K562 (cell line): ENCODE data around the gene NDFIP1. TPM values are rescaled to one million over a fixed set of nuclear protein-coding genes. Genes with fewer than 3 reads are reported as not detected.

Experiments
- ATAC-seq: fragments of 200-7000 bp; cut with Tn5 transposase; 3 replicates; pipeline ENCODE4 v1.9.1; 2020; ENCODE audit warnings: moderate library complexity
- BruUV-seq: library from RNA; stranded (reverse); fragments of 400-500 nt; replicated peaks from 2 replicates; lab custom pipeline; 2021; lab: Mats Ljungman, UMichigan
- CTCF ChIA-PET: fragments of 300-600 bp; formaldehyde crosslinking; extraction: SDS; loops from one replicate; lab custom pipeline; 2021; ENCODE audit warnings: low intra/inter-chr PET ratio; lab: Yijun Ruan, JAX
- POLR2A ChIA-PET: fragments of 300-600, 350-650 bp; sonication (Branson Sonifier 250); formaldehyde crosslinking; extraction: SDS; loops from one replicate; lab custom pipeline; 2021; ENCODE audit warnings: antibody characterized with exemption, inconsistent platforms; lab: Yijun Ruan, JAX
- DNase-seq, 4 experiments: peaks; one replicate each; pipeline versions ENCODE4 v3.0.0 to v3.0.0-alpha.2; 2011 to 2018; ENCODE audit warnings: low spot score in 3 of 4, mixed read lengths in 3 of 4; ENCODE audit errors: extremely low read depth in 1 of 4
- FAIRE-seq: peaks from 2 replicates; lab custom pipeline; 2011; peaks lifted over from hg19 to GRCh38; lab: Jason Lieb, UNC
- H2AFZ ChIP-seq: 2 replicates; pipeline ENCODE4 v1.6.0; 2011; ENCODE audit warnings: low read depth, low read length, control low read depth, inconsistent platforms
- H3K27ac ChIP-seq: fragments of 200-600 bp; 3 replicates; pipeline ENCODE4 v1.8.0; 2011; ENCODE audit warnings: low read depth, mild to moderate bottlenecking, control low read depth, inconsistent platforms, low read length, moderate library complexity, mixed read lengths; ENCODE audit errors: extremely low read depth
- H3K27me3 ChIP-seq, 2 experiments: fragments of 300-600 bp in 1 of 2; 2 replicates in 1 of 2; 3 replicates in 1 of 2; pipeline versions ENCODE4 v1.6.0 to v1.8.0; 2011; ENCODE audit warnings: inconsistent platforms in 2 of 2, low read length in 2 of 2, mild to moderate bottlenecking in 1 of 2, mixed read lengths in 1 of 2, moderate library complexity in 1 of 2; ENCODE audit not compliant: control insufficient read depth in 2 of 2, insufficient read depth in 2 of 2
- H3K36me3 ChIP-seq: fragments of 300-600 bp; 3 replicates; pipeline ENCODE4 v1.8.0; 2011; ENCODE audit warnings: mild to moderate bottlenecking, low read length, inconsistent platforms; ENCODE audit not compliant: control insufficient read depth, insufficient read depth
- H3K4me1 ChIP-seq, 2 experiments: fragments of 200-600 bp in 1 of 2; replicated peaks in 1 of 2; 2 replicates in 1 of 2; 3 replicates in 1 of 2; pipeline versions ENCODE4 v1.5.1 to v1.8.0; 2011; ENCODE audit warnings: inconsistent platforms in 2 of 2, low read length in 2 of 2, mild to moderate bottlenecking in 1 of 2, mixed read lengths in 1 of 2, moderate library complexity in 1 of 2; ENCODE audit not compliant: control insufficient read depth in 2 of 2, insufficient read depth in 2 of 2
- H3K4me2 ChIP-seq: 2 replicates; pipeline ENCODE4 v1.6.1; 2011; ENCODE audit warnings: low read length, control low read depth, inconsistent platforms, mixed read lengths; ENCODE audit not compliant: insufficient read depth
- H3K4me3 ChIP-seq: fragments of 200-600 bp; sonication (generic), shearing (Covaris generic); 2 replicates; pipeline ENCODE4 v1.5.1; 2016; ENCODE audit warnings: control low read depth, inconsistent platforms
- H3K79me2 ChIP-seq: fragments of 200-600 bp; 3 replicates; pipeline ENCODE4 v1.8.0; 2011; ENCODE audit warnings: low read length, inconsistent platforms; ENCODE audit not compliant: control insufficient read depth, insufficient read depth
- H3K9ac ChIP-seq, 2 experiments: 2 replicates each; pipeline versions ENCODE4 v1.6.0 to v1.6.1; 2011; ENCODE audit warnings: low read depth in 2 of 2, low read length in 2 of 2, control low read depth in 1 of 2, inconsistent platforms in 1 of 2, mild to moderate bottlenecking in 1 of 2, mixed read lengths in 1 of 2; ENCODE audit not compliant: insufficient read depth in 1 of 2
- H3K9me1 ChIP-seq: one replicate; pipeline ENCODE4 v1.6.0; 2011; ENCODE audit warnings: inconsistent platforms, mild to moderate bottlenecking, low read length, moderate library complexity; ENCODE audit not compliant: control insufficient read depth, insufficient read depth
- H3K9me3 ChIP-seq: replicated peaks from 2 replicates; pipeline ENCODE4 v1.5.1; 2011; ENCODE audit warnings: low read depth, low read length, inconsistent platforms; ENCODE audit not compliant: control insufficient read depth, insufficient read depth
- H4K20me1 ChIP-seq: replicated peaks from 2 replicates; pipeline ENCODE4 v1.6.1; 2011; ENCODE audit warnings: low read length, inconsistent platforms, mixed read lengths; ENCODE audit not compliant: control insufficient read depth, insufficient read depth
- ATF3 ChIP-seq, 2 experiments: fragments of 450-650 bp in 1 of 2; sonication (generic) in 1 of 2; formaldehyde crosslinking in 1 of 2; IDR thresholded peaks in 1 of 2; conservative IDR thresholded peaks in 1 of 2; 2 replicates each; pipeline versions ENCODE4 v1.6.1 to v1.8.1; 2016 to 2023; ENCODE audit warnings: mild to moderate bottlenecking in 2 of 2, moderate library complexity in 2 of 2, inconsistent platforms in 1 of 2, missing genetic modification reagents in 1 of 2
- MTA1 ChIP-seq: fragments of 450-650 bp; IDR thresholded peaks from 2 replicates; pipeline ENCODE4 v1.6.1; 2017; ENCODE audit warnings: borderline replicate concordance
- NCOA6 ChIP-seq: fragments of 450-650 bp; IDR thresholded peaks from 2 replicates; pipeline ENCODE4 v1.6.1; 2017; ENCODE audit warnings: mild to moderate bottlenecking
- NFIC ChIP-seq: fragments of 450-650 bp; IDR thresholded peaks from 2 replicates; pipeline ENCODE4 v1.6.1; 2017; ENCODE audit warnings: mild to moderate bottlenecking, inconsistent platforms
- NRF1 ChIP-seq, 2 experiments: fragments of 450-650 bp; IDR thresholded peaks in 1 of 2; conservative IDR thresholded peaks in 1 of 2; 2 replicates each; pipeline ENCODE4 v1.6.1; 2014; ENCODE audit warnings: mild to moderate bottlenecking in 2 of 2
- PRPF4 ChIP-seq: fragments of 200-400 bp; formaldehyde crosslinking; IDR thresholded peaks from one replicate; pipeline ENCODE4 v1.6.1; 2017; ENCODE audit warnings: low read length, low read depth, mild to moderate bottlenecking; ENCODE audit not compliant: insufficient read depth, poor library complexity, severe bottlenecking
- ZC3H8 ChIP-seq: fragments of 450-650 bp; IDR thresholded peaks from 2 replicates; pipeline ENCODE4 v1.6.1; 2017
- ZFPM2 ChIP-seq: fragments of 250-450 bp; sonication (Bioruptor Pico); IDR thresholded peaks from 2 replicates; pipeline ENCODE4 v1.5.1; 2022; ENCODE audit warnings: mild to moderate bottlenecking
- ZNF134 ChIP-seq: fragments of 250-450 bp; sonication (Bioruptor Pico); conservative IDR thresholded peaks from 2 replicates; pipeline ENCODE4 v1.4.0; 2020
- ZNF354B ChIP-seq: fragments of 250-450 bp; sonication (Bioruptor Pico); IDR thresholded peaks from 2 replicates; pipeline ENCODE4 v1.4.0; 2020
- ZNF431 ChIP-seq: sonication (generic); formaldehyde crosslinking; IDR thresholded peaks from 2 replicates; pipeline ENCODE4 v1.8.0; 2022; ENCODE audit warnings: mild to moderate bottlenecking, missing genetic modification reagents
- in situ Hi-C: fragments of 300-500 bp; cut with MboI; formaldehyde crosslinking; loops from 4 replicates; pipeline ENCODE4 v1.15.0; 2018; ENCODE audit warnings: inconsistent platforms, mixed read lengths
- intact Hi-C: fragments of 100-400 bp; cut with micrococcal nuclease; formaldehyde crosslinking; loops from 2 replicates; pipeline ENCODE4 v1.14.2; 2022
- polyA plus RNA-seq, 8 experiments: library from polyadenylated mRNA; depleted of rRNA in 4 of 8; stranded (reverse) in 5 of 8; unstranded in 3 of 8; fragments of >200 nt; fragmentation: Nextera tagmentation in 2 of 8; fragmentation: Illumina TruSeq in 1 of 8; extraction: Ambion mirVana in 2 of 8; extraction: Trizol in 1 of 8; gene quantifications; 2 replicates each; pipeline versions ENCODE4 v1.2.1 to v1.2.3, GENCODE V29; 2011 to 2014; ENCODE audit warnings: inconsistent platforms in 1 of 8, missing spikeins in 1 of 8
- total RNA-seq, 7 experiments: library from RNA; depleted of rRNA in 6 of 7; stranded (reverse); fragments of >200 nt in 6 of 7; fragmentation: Illumina TruSeq in 2 of 7; extraction: Trizol in 2 of 7; gene quantifications; 2 replicates each; pipeline versions ENCODE4 v1.2.1 to v1.2.3, GENCODE V29; 2011 to 2021; ENCODE audit warnings: low replicate concordance in 1 of 7

NDFIP1 gene
- total and polyA plus RNA-seq, 9 of the 15 experiments (the other 6 are each of a cell fraction or from before 2014, with no cell fraction given): 5.3 to 37.5 (median 31.9) TPM

GRCh38 chr5:142082182-142082781 is 26.3 kb upstream of the NDFIP1 start:
- H3K9me3 ChIP-seq: no peaks in the 10 kb centered on the region
- H2AFZ ChIP-seq: 0 out of 2 replicates have a peak overlapping the region, but pooled peaks have one; percentile 3
- no peak overlapping the region for H3K4me3 ChIP-seq
- H3K4me1 ChIP-seq: no peaks in the 10 kb centered on the region
- no TSS peak for BruUV-seq
- DNase-seq (no peak), FAIRE-seq (no peak), ATAC-seq (no peak; the same call in 2 of the 3 replicates)
- intact Hi-C loops (no loop called here), in situ Hi-C loops (no loop called here)
- no peaks in the 10 kb centered on the region for H3K36me3 ChIP-seq
- H3K4me2 ChIP-seq: no peak overlapping the region
- POLR2A ChIA-PET: no interaction called here
- no peaks in the 10 kb centered on the region for H3K79me2 ChIP-seq
- TF ChIP-seq ZNF134 (CRISPR knock-in tag) (no peak), ZC3H8 (no peak), NCOA6 (no peak), NRF1 (conservative IDR thresholded peaks at IDR 0.05 in 1 of 2, IDR thresholded peaks at IDR 0.05 in 1 of 2) (no peak), ZFPM2 (CRISPR knock-in tag) (no peak), ZNF431 (no peak), PRPF4 (no peak), ZNF354B (CRISPR knock-in tag) (no peak), MTA1 (no peak), ATF3 (IDR thresholded peaks at IDR 0.05) (no peak), ATF3 (CRISPR knock-in tag; conservative IDR thresholded peaks at IDR 0.05) (no peak), NFIC (no peak)
- TF ChIP-seq, all 486 proteins: peak for 0
- H3K27ac ChIP-seq: no peak overlapping the region
- H4K20me1 ChIP-seq: no peaks in the 10 kb centered on the region; the same call in 1 of the 2 replicates
- H3K9ac ChIP-seq: no peak overlapping the region
- no peaks in the 10 kb centered on the region for H3K27me3 ChIP-seq
- CTCF ChIA-PET: no interaction called here
- H3K9me1 ChIP-seq: no peaks in the 10 kb centered on the region
